K562 (cell line): Measurements from ENCODE around the gene MYOM1. TPM values are rescaled to one million over a fixed set of nuclear protein-coding genes. Genes with fewer than 3 reads are reported as not detected.

Source experiments
- FOXK2 ChIP-seq, 2 experiments: fragments of 450-650 bp; IDR thresholded peaks in 1 of 2; conservative IDR thresholded peaks in 1 of 2; 2 replicates each; pipeline ENCODE4 v1.6.1; 2016; ENCODE audit warnings: low read depth in 2 of 2, mild to moderate bottlenecking in 1 of 2
- MGA ChIP-seq: fragments of 450-650 bp; IDR thresholded peaks from 2 replicates; pipeline ENCODE4 v1.6.1; 2016; ENCODE audit warnings: mild to moderate bottlenecking, moderate library complexity
- ZNF318 ChIP-seq, 2 experiments: fragments of 450-650 bp; IDR thresholded peaks; 2 replicates each; pipeline ENCODE4 v1.6.1; 2016; ENCODE audit warnings: mild to moderate bottlenecking in 2 of 2, borderline replicate concordance in 1 of 2, low read depth in 1 of 2, moderate library complexity in 1 of 2
- polyA plus RNA-seq, 8 experiments: library from polyadenylated mRNA; depleted of rRNA in 4 of 8; stranded (reverse) in 5 of 8; unstranded in 3 of 8; fragments of >200 nt; fragmentation: Nextera tagmentation in 2 of 8; fragmentation: Illumina TruSeq in 1 of 8; extraction: Ambion mirVana in 2 of 8; extraction: Trizol in 1 of 8; gene quantifications; 2 replicates each; pipeline versions ENCODE4 v1.2.1 to v1.2.3, GENCODE V29; 2011 to 2014; ENCODE audit warnings: inconsistent platforms in 1 of 8, missing spikeins in 1 of 8
- total RNA-seq, 7 experiments: library from RNA; depleted of rRNA in 6 of 7; stranded (reverse); fragments of >200 nt in 6 of 7; fragmentation: Illumina TruSeq in 2 of 7; extraction: Trizol in 2 of 7; gene quantifications; 2 replicates each; pipeline versions ENCODE4 v1.2.1 to v1.2.3, GENCODE V29; 2011 to 2021; ENCODE audit warnings: low replicate concordance in 1 of 7

Gene MYOM1
- total and polyA plus RNA-seq, 9 of the 15 experiments (the other 6 are each of a cell fraction or from before 2014, with no cell fraction given) = 0.01 to 0.62 (median 0.25) TPM

GRCh38 chr18:3062798-3063680, 156.7 kb downstream of the MYOM1 start (continued):
- TF ChIP-seq ZNF318 (IDR thresholded peaks at IDR 0.05; ENCODE audit: borderline replicate concordance in 1 of 2, low read depth in 1 of 2) = no peak
- TF ChIP-seq FOXK2 (conservative IDR thresholded peaks at IDR 0.05 in 1 of 2, IDR thresholded peaks at IDR 0.05 in 1 of 2; ENCODE audit: low read depth in 2 of 2) = no peak
- TF ChIP-seq MGA = no peak
